BE2C (cell line): ENCODE measurements around the gene RBMS1.
"Not testable (repeated sequence)": the region's sequence is repeated elsewhere in the genome, so short reads cannot be mapped to it uniquely, and the experiment has no call there.

Experiments used
- DNase-seq: peaks from one replicate; pipeline ENCODE4 v3.0.0-alpha.2; 2020
- H3K27me3 ChIP-seq: fragments of 250-450 bp; sonication (Bioruptor Pico); 2 replicates; pipeline ENCODE4 v1.5.1; 2020; ENCODE audit warnings: mild to moderate bottlenecking
- H3K36me3 ChIP-seq: fragments of 250-450 bp; sonication (Bioruptor Pico); 2 replicates; pipeline ENCODE4 v1.5.1; 2020; ENCODE audit warnings: mild to moderate bottlenecking
- H3K4me1 ChIP-seq: fragments of 250-450 bp; sonication (Bioruptor Pico); 2 replicates; pipeline ENCODE4 v1.5.1; 2020
- H3K4me3 ChIP-seq: 2 replicates; pipeline ENCODE4 v1.5.1; 2011; ENCODE audit warnings: low read depth, low read length
- H3K9me3 ChIP-seq: fragments of 250-450 bp; sonication (Bioruptor Pico); 2 replicates; pipeline ENCODE4 v1.5.1; 2020
- TF ChIP-seq, protein P1 (sequence below): IDR thresholded peaks from 2 replicates; pipeline ENCODE4 v1.5.1; 2012; ENCODE audit warnings: mild to moderate bottlenecking, low read depth, low read length

RBMS1 gene

GRCh38 chr2:160426604-160427003 is 67.0 kb downstream of the RBMS1 start:
- TF ChIP-seq, protein P1, sequence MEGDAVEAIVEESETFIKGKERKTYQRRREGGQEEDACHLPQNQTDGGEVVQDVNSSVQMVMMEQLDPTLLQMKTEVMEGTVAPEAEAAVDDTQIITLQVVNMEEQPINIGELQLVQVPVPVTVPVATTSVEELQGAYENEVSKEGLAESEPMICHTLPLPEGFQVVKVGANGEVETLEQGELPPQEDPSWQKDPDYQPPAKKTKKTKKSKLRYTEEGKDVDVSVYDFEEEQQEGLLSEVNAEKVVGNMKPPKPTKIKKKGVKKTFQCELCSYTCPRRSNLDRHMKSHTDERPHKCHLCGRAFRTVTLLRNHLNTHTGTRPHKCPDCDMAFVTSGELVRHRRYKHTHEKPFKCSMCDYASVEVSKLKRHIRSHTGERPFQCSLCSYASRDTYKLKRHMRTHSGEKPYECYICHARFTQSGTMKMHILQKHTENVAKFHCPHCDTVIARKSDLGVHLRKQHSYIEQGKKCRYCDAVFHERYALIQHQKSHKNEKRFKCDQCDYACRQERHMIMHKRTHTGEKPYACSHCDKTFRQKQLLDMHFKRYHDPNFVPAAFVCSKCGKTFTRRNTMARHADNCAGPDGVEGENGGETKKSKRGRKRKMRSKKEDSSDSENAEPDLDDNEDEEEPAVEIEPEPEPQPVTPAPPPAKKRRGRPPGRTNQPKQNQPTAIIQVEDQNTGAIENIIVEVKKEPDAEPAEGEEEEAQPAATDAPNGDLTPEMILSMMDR = no peak
- H3K4me3 ChIP-seq = no peak overlapping the region
- DNase-seq = no peak
- 0 out of 2 replicates have a peak, but pooled peaks cover 2% of the 10 kb centered on the region for H3K36me3 ChIP-seq
- H3K27me3 ChIP-seq = no peaks in the 10 kb centered on the region
- H3K4me1 ChIP-seq = 0 out of 2 replicates have a peak, but pooled peaks cover 2% of the 10 kb centered on the region
- no peaks in the 10 kb centered on the region for H3K9me3 ChIP-seq

- TF ChIP-seq, protein P1 = no peak
- H3K4me1 ChIP-seq = 0 out of 2 replicates have a peak, but pooled peaks cover 2% of the 10 kb centered on the region
- no peaks in the 10 kb centered on the region for H3K9me3 ChIP-seq
- H3K4me3 ChIP-seq = no peak overlapping the region
- H3K36me3 ChIP-seq = 0 out of 2 replicates have a peak, but pooled peaks cover 2% of the 10 kb centered on the region
- H3K27me3 ChIP-seq = no peaks in the 10 kb centered on the region
- no peak for DNase-seq
These were observed 68.0 kb downstream of the RBMS1 start for GRCh38 chr2:160425434-160426151.

GRCh38 chr2:160423126-160423525 is 70.5 kb downstream of the RBMS1 start:
- Histone ChIP-seq H3K27me3 (no peaks in the 10 kb centered on the region), H3K4me3 (no peak overlapping the region), H3K9me3 (no peaks in the 10 kb centered on the region), H3K36me3 (no peaks in the 10 kb centered on the region), H3K4me1 (0 out of 2 replicates have a peak, but pooled peaks cover 2% of the 10 kb centered on the region)
- DNase-seq = no peak
- TF ChIP-seq, protein P1 = no peak

DNA sequence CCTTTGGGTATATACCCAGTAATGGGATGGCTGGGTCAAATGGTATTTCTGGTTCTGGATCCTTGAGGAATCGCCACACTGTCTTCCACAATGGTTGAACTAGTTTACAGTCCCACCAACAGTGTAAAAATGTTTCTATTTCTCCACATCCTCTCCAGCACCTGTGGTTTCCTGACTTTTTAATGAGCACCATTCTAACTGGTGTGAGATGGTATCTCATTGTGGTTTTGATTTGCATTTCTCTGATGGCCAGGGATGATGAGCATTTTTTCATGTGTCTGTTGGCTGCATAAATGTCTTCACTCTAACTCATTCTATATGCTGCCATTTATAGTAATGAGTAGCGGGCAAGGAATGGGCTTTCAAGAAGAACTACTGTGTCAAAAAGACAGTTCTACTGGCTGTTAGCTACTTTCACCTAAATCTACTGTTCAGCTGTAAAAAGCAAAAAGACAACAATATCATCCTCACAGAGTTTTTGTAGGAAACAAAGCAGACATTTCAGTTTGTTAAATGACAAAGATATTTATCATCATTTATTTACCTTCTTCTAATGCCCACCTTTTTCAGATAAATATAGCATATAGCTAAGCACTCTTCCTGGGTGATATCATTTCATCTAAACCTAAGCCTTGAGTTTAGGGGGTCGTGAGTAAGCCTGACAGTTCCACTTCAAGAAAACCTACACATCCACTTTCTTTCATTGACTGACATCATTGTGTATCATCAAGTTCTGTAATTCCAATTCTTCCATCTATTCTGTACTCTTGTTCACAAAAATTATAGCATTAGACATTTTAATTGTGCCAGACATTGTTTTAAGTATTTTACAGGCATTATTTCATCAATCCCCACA is 71.7 kb downstream of the RBMS1 start:
- not testable (repeated sequence) for H3K27me3 ChIP-seq, H3K4me3 ChIP-seq, H3K4me1 ChIP-seq

DNA sequence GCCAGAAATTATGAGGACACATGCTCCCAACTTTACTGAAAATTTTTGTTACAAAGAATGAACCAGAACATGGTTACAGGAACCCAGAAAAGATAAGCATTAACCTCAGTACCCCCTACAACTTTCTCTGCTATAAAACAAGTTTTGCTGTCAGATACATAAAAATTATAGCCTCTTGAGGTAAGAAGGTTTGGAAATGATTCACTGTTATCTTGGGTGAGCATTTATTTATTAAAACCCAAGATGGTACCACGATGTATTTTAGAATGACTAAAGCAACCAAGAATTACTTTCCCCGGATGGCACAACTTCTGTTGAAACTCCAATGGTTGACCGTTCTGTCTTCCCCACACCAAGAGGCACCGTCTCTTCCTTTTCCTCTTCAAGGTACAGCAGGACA is 72.9 kb downstream of the RBMS1 start:
- H3K27me3 ChIP-seq = no peaks in the 10 kb centered on the region
- no peak for DNase-seq
- H3K4me1 ChIP-seq = no peaks in the 10 kb centered on the region
- no peak overlapping the region for H3K4me3 ChIP-seq
- TF ChIP-seq, protein P1 = no peak
- no peaks in the 10 kb centered on the region for H3K36me3 ChIP-seq
- no peaks in the 10 kb centered on the region for H3K9me3 ChIP-seq

More for the DNA sequence above, 71.7 kb downstream of the RBMS1 start:
- DNase-seq, H3K9me3 ChIP-seq, H3K36me3 ChIP-seq: not testable (repeated sequence)

DNA sequence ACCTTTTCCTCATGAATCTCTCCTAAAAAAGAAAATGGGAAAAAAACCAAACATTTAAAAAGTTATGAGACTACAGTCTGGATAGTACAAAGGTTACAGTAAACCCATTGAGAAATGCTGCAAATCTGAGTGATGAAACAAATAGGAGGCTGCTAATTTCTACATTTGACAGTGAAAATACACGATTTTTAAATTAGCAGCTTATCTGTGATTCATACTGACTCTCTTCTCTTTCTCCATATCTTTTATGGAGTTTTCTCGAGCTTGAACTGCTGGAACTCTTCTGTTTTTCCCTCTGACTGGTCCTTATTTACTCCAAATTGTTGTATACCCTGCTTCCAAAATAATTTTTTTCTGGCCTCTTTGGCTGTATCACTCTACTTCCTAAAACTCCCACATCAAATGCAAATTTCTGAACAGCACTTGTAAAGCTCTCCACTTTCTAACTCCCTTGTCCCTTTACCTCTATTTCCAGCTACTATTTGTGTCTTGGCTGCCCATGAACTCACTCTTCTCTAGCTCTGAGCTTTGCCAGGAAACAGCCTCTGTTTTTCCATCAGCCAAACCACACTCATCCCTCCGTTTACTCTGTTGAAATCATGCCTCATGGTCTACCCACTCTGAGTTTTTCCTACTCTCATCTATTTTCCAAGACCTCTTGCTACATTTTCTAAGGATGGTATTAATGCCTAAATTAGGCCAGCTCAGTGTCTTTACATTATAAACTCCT is 73.7 kb downstream of the RBMS1 start:
- Histone ChIP-seq H3K36me3 (no peaks in the 10 kb centered on the region), H3K4me1 (no peaks in the 10 kb centered on the region), H3K4me3 (no peak overlapping the region), H3K9me3 (no peaks in the 10 kb centered on the region), H3K27me3 (no peaks in the 10 kb centered on the region)
- no peak for DNase-seq
- TF ChIP-seq, protein P1 = no peak
